NCI-H774 (cell line): Measurements from ENCODE around the gene HBM.
"Not testable (repeated sequence)": the region's sequence is repeated elsewhere in the genome, so short reads cannot be mapped to it uniquely, and the experiment has no call there.

Experiments used
- DNase-seq: peaks from one replicate; lab custom pipeline; 2025; lab: John Stamatoyannopoulos, UW

The HBM gene

GRCh38 chr16:146646-147045, 19.1 kb upstream of the HBM start:
- DNase-seq = no peak

DNA sequence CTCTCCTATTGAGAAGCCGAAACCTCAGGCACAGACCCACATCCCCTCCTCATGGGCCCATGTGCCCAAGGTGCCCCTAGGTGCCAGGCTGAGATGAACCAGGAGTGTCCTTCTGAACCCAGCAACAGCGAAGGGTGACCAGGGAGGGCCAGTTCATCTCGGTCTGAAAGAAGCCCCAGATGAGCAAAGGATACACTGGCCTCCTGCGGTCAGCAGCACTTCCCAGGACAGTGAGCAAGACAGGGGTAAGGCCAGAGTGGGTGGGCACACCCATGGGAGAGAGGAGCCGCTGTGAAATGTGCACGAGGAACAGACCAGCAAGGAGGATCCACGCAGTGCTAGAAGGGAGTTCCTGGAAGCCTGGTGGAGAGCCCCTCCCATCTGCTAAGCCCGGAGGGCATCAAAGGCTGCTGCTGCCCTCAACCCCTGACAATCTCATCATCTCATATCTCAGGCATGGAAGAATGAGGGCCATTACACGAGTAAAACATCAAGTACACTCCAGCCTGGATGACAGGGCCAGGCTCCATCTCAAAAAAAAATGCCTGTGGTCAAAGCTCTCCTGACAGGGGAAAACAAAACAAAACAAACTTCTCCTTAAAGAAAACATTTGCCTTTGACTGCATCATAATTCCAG, 16.6 kb upstream of the HBM start:
- no peak for DNase-seq

- no peak for DNase-seq
Measured at GRCh38 chr16:152141-153128, 13.3 kb upstream of the HBM start, which contains the start of gene HBZ. Gene HBZ (plus strand): TSS chr16:152644. CDS start chr16:152910, 266 bp downstream.

DNA sequence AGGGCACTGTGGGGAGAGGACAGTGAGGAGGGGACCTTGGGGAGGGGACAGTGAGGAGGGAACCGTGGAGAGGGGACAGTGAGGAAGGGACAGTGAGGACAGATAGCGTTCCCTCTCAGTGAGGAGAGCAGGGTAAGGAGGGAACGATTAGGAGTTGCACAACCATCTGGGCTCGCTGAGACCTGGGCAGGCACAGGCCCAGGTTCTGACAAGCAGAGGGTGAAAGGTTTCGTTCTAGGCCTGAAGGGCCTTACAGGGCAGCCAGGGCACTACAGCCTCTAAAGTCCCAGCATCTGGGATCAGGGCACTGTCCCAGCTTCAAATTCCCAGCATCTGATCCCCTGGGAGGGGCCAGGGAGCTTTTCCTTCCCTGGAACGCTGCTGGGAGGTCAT, 12.7 kb upstream of the HBM start:
- DNase-seq = not testable (repeated sequence)

GRCh38 chr16:153550-154216, 12.1 kb upstream of the HBM start:
- DNase-seq = not testable (repeated sequence)

GRCh38 chr16:154217-155030, 11.4 kb upstream of the HBM start:
- DNase-seq = no peak

DNA sequence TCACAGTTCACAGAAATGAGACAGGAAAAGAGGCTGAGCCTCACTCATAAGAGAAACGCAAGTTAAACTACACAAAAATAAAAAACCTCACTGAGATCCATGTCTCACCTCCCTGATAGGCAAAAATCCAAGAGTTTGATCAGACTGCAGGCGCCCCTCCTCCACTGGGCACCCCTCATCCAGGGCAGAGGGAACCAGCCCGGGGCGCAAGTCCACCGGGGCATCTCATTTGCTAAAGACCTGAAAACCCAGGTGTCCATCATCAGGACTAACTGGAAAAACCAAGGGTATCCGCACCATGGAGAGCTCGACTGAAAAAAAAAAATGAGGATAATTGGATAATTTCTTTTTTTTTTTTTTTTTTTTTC, 10.8 kb upstream of the HBM start:
- DNase-seq = no peak

- DNase-seq = no peak
Measured at GRCh38 chr16:159136-159849, 6.5 kb upstream of the HBM start.

DNA sequence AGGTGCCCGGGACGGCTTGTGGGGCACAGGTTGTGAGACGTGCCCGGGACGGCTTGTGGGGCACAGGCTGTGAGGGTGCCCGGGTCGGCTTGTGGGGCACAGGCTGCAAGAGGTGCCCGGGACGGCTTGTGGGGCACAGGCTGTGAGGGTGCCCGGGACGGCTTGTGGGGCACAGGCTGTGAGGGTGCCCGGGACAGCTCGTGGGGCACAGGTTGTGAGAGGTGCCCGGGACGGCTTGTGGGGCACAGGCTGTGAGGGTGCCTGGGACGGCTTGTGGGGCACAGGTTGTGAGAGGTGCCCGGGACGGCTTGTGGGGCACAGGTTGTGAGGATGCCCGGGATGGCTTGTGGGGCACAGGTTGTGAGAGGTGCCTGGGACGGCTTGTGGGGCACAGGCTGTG, 5.5 kb upstream of the HBM start:
- not testable (repeated sequence) for DNase-seq

GRCh38 chr16:160691-161190, 5.0 kb upstream of the HBM start:
- no peak for DNase-seq

DNA sequence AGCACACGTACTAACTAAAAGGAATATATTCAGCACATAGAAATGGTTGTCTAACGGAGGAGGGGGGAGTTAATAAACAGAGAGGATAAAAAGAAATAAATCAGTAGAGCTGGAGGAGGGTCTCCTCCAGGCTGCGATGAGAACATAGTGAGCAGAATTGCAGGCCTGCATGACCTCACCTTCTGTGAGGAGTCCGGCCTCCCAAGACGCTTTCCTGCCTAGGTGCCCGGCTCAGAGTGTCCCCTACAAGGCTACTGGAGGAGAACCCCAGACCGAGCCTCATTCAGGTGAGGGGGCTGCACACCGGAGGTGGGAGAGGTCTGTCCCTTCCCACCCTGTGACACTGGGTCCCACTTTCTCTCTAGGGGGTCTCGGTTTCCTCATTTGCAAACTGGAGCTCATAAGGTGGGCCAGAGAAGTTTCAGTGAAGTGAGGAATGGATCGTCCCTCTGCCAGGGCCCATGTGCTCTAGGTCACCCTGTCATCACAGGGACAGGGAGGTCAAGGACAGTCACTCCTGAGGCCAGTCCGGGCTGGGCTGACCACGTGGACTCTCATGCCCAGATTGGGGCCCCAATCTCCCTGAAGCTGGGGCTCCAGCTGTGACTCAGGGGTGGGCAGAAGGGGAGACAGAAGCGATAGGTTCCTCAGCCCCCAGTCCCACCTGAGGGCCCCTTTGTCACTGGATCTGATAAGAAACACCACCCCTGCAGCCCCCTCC, 3.3 kb upstream of the HBM start:
- DNase-seq = no peak

DNA sequence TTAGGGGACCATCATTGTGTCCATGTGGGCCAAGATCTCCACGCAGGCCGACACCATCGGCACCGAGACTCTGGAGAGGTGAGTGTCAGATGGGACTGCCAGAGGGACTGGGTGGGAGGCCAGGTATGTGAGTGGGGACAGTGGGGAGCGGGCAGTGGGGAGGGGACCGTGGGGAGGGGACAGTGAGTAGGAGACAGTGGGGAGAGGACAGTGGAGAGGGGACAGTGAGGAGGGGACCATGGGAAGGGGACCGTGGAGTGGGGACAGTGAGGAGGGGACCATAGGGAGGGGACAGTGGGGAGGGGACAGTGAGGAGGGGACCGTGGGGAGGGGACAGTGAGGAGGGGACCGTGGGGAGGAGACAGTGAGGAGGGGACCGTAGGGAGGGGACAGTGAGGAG, 2.6 kb upstream of the HBM start:
- not testable (repeated sequence) for DNase-seq

DNA sequence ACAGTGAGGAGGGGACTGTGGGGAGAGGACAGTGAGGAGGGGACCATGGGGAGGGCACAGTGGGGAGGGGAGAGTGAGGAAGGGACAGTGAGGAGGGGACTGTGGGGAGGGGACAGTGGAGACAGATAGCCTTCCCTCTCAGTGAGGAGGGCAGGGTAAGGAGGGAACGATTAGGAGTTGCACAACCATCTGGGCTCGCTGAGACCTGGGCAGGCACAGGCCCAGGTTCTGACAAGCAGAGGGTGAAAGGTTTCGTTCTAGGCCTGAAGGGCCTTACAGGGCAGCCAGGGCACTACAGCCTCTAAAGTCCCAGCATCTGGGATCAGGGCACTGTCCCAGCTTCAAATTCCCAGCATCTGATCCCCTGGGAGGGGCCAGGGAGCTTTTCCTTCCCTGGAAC, 2.1 kb upstream of the HBM start:
- not testable (repeated sequence) for DNase-seq

DNA sequence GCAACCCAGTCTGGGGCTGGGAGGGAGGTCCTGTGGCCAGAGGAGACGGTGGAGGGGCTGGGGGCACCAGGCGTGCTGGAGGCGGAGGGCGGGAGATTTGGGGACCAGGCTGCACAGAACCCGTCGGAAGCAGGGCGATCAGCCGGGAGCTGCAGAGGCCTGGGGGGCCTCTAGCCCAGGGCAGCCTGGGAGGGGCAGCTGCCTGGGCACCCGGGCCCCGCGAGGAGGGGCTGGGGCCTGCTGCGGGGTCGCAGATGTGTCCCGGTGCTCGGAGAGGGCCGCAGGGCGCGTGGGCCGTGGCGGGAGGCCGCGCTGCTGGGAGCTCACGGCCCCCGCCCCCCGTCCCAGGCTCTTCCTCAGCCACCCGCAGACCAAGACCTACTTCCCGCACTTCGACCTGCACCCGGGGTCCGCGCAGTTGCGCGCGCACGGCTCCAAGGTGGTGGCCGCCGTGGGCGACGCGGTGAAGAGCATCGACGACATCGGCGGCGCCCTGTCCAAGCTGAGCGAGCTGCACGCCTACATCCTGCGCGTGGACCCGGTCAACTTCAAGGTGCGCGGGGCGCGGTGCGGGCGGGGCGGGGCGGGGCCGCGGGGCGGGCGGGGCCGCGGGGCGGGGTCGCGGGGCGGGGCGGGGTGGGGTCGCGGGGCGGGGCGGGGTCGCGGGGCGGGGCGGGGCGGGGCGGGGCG, 1.5 kb upstream of the HBM start:
- not testable (repeated sequence) for DNase-seq

DNA sequence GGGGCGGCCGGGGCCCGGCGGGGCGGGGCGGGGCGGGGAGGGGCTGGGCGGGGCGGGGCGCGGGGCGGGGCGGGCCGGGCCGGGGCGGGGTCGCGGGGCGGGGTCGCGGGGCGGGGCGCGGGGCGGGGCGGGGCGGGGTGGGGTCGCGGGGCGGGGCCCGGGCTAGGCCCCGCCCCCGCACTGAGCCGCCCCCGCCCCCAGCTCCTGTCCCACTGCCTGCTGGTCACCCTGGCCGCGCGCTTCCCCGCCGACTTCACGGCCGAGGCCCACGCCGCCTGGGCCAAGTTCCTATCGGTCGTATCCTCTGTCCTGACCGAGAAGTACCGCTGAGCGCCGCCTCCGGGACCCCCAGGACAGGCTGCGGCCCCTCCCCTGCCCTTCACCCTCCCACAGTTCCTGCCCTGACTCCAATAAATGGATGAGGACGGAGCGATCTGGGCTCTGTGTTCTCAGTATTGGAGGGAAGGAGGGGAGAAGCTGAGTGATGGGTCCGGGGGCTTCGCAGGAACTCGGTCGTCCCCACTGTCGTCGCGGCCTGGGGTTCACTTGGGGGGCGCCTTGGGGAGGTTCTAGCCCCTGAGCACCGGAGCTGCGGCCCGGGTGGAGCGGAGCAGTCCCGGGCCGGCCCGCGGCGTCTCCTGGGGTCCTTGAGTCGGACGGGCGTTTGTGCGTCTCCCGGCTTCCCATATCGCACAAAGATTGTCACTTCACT, 795 bp upstream of the HBM start:
- DNase-seq = no peak

DNA sequence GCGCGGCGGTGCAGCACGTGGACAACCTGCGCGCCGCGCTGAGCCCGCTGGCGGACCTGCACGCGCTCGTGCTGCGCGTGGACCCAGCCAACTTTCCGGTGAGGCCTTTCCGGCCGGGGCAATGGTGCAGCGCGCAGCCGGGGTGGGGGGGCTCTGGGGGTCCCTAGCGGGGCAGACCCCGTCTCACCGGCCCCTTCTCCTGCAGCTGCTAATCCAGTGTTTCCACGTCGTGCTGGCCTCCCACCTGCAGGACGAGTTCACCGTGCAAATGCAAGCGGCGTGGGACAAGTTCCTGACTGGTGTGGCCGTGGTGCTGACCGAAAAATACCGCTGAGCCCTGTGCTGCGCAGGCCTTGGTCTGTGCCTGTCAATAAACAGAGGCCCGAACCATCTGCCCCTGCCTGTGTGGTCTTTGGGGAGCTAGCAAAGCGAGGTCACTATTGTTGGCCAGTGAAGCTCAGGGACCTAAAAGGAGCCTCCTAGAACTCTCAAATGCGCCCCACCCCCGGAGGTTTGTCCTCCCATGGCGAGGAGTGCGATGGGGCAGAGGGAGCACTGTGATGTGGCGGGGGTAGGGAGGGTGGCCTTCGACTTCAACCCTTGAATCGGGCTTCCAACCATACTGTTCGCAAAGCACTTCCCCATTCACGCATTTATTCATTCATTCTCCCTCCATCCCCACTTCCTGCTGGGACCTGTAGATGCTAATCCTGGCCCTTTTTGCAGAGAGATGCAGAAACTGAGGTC, 770 bp downstream of the HBM start:
- no peak for DNase-seq

DNA sequence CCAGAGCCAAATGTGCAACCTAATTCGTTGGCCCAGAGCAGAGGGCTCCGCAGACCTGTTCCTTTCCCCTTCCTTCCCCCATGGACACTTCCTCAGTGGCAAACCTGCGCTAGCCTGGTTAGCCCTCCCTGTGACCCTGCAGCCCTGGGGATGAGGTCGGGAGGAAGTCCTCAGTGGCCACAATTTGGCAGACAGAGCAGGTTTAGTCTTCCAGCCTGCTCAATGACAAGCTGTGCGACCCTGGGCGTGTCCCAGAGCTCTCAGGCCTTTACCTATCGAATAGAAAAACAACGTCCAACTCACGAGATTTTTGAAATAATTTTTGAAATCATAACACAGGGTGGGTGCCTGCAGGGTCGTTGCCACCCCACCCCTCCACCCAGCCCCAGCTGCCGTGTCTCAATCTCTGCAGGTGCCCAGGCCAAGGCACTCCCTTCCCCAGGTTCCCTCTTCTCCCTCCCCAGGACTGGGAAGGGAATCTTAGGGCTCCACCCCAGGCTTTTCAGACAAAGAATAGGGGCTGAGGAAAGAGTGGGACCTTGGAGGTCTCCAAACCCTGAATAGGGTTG, 1.4 kb downstream of the HBM start:
- no peak for DNase-seq

GRCh38 chr16:168424-168823, 2.6 kb downstream of the HBM start:
- DNase-seq = no peak
